GM21528 (cell line): ENCODE measurements around the gene SMARCC1.
"Not testable (repeated sequence)": the region's sequence is repeated elsewhere in the genome, so short reads cannot be mapped to it uniquely, and the experiment has no call there.

Experiments
- ATAC-seq: cut with Tn5 transposase; IDR thresholded peaks from one replicate; pipeline ENCODE4 v1.9.1; 2021; ENCODE audit warnings: mild to moderate bottlenecking, moderate library complexity; ENCODE audit not compliant: unreplicated experiment, low FRiP score

Gene SMARCC1

DNA sequence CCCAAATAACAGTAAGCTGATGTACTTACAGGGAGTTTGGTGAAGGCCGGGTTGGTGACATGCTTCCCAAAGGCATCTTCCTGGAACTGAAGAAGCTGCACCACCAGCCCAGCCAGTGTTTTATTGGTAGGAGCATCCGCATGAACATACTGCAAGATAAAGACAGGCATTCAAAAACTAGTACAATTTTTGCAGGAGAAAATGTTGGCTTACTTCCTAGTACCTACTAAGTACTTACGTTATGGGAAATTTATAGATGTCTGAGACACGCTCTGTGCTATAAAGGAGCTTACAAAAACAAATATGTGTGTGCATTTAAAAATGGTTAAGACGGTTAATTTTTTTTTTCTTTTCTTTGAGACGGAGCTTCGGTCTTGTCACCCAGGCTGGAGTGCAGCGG is 8.9 kb downstream of the SMARCC1 start:
- ATAC-seq, result no peak

DNA sequence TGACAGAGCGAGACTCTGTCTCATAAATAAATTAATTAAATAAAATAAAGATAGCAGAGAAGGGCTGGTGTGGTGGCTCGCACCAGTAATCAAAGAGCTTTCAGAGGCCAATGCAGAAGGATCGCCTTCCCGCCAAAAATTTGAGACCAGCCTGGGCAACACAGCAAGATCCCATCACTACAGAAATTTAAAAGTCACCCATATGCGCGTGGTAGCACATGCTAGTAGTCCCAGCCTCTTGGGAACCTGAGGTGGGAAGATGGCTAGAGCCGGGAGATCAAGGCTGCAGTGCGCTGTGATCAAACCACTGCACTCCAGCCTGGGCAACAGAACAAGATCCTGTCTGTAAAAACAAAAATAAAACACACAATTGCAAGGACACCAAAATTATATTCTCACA is 9.6 kb downstream of the SMARCC1 start:
- ATAC-seq, result no peak

DNA sequence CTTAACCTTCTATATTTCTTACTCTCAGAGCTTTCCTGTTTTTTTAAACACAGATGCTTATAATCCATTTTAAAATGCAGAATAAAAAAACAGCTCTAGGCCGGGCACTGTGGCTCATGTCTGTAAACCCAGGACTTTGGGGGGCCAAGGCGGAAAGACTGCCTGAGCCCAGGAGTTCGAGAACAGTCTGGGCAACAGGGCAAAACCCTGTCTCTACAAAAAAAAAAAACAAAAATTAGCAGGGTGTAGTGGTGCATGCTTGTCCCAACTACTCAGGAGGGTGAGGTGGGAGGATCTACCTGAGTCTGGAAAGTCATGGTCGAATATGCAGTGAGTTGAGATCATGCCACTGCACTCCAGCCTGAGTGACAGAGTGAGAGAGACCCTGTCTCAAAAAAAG is 15.5 kb downstream of the SMARCC1 start:
- ATAC-seq, result no peak

DNA sequence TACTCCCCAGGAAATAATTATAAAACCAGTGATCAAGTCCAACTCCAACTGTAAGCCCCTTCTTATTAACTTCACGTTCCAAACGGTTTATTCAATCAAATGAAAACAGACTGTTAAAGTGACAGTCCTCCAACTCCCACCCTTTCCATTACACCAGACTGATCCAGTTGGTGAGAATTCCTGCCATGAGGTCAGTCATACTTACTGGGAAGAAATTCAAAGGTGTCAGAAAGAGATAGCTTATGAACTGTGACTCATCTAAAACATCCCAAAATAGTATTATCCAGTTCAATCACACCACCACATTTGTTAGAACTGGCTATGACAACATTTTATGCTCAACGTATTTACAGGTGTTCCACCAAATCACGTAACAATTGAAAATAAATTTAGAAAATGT is 19.5 kb downstream of the SMARCC1 start:
- no peak for ATAC-seq

DNA sequence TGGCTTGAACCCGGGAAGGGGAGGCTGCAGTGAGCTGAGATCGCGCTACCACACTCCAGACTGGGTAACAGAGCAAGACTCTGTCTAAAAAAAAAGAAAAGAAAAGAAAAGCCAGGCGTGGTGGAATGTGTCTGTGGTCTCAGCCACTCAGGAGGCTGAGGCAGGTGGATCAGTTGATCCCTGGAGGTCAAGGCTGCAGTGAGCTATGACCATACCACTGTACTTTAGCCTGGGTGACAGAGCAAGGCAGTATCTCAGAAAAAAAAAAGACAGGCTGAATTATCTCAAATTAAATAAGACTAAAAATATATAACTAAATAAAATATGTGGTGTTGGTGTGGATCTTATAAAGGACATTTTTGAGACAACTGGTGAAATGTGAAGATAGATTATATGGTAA is 20.6 kb downstream of the SMARCC1 start:
- no peak for ATAC-seq

DNA sequence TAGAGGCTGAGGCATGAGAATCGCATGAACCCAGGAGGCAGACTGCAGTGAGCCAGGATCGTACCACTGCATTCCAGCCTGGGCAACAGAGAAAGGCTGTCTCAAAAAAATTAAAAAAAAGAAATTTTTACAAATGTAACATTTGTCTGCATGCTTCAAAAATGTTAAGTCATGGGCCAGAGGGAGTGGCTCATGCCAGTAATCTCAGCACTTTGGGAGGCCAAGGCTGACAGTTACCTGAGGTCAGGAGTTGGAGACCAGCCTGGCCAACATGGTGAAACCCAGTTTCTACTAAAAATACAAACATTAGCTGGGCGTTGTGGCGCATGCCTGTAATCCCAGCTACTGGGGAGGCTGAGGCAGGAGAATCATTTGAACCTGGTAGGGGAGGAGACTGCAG is 21.5 kb downstream of the SMARCC1 start:
- not testable (repeated sequence) for ATAC-seq

DNA sequence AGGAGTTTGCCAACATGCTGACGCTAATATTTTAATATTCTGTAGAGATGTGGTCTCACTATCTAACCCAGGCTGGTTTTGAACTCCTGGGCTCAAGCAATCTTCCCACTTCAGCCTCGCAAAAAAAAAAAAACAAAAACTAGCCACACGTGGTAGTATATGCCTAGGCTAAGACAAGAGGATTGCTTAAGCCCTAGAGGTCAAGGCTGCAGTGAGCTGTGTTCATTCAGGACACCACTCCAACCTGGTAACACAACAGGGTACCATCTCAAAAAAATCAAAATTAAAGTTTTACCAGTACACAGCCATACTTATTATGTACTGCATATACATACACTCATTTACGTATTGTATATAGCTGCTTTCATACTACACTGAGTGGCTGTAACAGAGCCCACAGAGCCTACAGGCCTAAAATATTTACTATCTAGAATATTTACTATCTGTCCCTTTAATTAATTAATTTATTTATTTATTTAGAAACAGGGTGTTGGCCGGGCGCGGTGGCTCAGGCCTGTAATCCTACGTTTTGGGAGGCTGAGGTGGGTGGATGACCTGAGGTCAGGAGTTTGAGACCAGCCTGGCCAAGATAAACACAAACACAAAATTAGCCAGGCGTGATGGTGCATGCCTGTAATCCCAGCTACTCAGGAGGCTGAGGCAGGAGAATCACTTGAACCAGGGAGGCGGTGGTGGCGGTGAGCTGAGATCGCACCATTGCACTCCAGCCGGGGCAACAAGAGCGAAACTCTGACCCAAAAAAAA is 23.2 kb downstream of the SMARCC1 start:
- ATAC-seq, result no peak

DNA sequence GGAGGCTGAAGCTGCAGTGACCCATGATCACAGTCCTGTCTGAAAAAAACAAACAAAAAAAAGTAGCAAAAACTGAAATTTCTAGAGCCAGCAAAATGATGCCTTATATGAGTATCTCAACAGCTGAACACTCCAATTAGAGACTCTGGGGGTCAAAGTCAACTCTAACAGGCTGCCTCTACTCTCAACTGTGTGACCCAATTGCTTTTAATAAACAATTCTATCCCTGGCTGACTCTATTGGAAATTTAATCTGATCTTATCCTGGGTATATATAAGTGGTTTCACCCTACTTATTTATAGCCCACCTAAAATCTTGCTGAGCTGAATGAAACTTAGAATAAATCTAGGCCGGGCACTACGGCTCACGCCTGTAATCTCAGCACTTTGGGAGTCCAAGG is 29.0 kb downstream of the SMARCC1 start:
- no peak for ATAC-seq

DNA sequence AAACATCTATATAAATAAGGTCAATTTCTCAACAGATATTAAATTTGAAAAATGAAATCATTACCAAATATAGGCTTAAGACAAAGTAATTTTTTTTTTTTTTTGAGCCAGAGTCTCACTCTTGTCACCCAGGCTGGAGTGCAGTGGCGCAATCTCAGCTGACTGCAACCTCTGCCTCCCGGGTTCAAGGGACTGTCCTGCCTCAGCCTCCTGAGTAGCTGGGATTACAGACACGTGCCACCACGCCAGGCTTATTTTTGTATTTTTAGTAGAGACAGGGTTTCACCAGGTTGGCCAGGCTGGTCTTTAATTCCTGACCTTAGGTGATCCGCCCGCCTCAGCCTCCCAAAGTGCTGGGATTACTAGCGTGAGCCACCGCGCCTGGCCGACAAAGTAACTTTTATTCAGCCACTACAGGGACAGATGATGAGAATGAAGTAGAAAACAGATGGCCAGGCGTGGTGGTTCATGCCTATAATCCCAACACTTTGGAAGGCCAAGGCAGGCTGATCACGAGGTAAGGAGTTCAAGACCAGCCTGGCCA is 30.8 kb downstream of the SMARCC1 start:
- ATAC-seq, result not testable (repeated sequence)

DNA sequence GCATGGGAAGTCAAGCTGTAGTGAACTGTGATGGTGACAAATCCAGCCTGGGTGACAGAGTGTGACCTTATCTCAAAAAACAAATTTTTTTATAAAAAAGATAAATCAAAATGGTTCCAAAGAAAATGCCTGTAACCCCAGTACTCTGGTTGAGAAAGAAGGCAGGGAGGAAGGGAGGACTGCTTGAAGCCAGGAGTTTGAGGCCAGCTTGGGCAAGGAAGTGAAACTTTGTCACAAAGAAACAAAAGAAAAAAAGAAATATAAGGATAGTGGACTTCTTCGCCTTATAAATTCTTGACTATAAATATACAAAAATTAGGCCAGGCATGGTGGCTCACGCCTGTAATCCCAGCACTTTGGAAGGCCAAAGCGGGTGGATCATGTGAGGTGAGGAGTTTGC is 34.1 kb downstream of the SMARCC1 start:
- ATAC-seq, result no peak

DNA sequence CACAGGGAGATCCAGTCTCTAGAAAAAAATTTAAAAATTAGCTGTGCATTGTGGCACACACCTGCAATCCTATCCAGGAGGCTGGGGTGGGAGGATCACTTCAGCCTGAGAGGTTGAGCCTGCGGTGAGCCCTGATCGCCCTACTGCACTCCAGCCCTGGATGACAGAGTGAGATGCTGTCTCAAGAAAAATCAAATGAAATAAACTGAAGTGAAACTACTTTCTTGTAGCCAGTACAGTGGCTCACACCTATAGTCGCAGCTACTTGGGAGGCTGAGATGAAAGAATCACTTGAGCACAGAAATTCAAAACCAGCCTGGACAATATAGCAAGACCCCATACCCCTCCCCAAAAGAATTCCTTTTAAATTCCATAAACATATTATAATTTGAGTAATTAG is 35.4 kb downstream of the SMARCC1 start:
- no peak for ATAC-seq

DNA sequence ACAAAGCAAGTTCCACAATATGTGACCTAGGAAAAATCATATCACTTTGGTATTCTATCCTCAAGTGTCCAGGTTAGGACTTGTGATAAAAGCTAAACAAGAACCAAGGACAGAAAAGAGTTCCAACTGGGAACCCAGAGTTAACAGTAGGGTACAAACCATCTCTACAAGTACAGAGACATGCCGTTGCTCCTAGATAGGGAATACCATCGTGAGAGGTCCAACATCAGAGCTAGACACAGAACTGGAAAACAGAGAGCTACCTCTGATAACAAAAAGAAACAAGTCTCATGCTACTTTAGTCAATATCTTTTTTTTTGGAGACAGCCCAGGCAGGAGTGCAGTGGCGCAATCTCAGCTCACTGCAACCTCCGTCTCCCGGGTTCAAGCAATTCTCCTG is 37.8 kb downstream of the SMARCC1 start:
- no peak for ATAC-seq

DNA sequence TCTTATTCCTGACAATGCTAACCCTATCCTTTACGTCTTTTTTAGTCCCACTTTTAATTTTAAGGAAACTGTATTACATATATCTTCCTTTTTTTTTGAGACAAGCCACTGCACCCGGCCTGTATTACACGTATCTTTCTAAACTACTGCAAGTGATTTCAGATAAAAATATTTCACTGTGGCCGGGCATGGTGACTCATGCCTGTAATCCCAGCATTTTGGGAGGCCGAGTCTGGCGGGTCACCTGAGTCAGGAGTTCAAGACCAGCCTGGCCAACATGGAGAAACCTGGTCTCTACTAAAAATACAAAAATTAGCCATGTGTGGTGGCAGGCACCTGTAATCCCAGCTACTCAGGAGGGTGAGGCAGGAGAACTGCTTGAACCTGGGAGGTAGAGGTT is 38.3 kb downstream of the SMARCC1 start:
- ATAC-seq, result not testable (repeated sequence)

DNA sequence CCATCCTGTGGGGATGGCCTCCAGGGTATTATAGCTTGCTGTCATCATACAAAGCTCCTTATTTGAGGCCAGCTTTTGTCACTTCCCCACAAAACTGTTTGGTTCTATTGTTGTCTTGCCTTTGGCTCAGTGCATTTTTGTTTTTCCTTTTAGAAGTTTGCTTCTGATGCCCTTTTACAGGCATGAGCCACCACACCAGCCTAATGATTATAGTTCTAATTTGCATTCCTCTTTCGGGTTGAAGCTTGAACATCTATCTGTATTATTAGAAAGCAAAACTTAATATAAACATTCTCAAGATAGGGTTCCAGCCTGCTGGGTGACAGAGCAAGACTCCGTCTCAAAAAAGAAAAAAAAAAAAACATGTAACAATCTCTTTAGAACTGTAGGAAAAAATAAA is 39.8 kb downstream of the SMARCC1 start:
- ATAC-seq, result no peak

DNA sequence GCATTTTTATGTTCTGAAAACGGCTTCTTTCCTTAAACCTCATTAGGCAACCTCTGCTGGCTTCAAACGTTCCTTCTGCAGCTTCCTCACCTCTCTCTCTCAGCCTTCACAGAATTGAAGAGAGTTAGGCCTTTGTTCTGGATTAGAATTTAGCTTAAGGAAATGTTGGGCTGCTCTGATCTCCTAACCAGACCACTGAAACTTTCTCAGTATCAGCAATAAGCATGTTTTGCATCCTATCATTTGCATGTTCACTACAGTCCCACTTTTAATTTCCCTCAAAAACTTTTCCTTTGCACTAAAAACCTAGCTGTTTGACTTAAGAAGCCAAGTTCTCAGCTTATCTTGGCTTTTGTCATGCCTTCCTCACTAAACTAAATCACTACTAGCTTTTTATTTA is 49.5 kb downstream of the SMARCC1 start:
- ATAC-seq, result no peak

DNA sequence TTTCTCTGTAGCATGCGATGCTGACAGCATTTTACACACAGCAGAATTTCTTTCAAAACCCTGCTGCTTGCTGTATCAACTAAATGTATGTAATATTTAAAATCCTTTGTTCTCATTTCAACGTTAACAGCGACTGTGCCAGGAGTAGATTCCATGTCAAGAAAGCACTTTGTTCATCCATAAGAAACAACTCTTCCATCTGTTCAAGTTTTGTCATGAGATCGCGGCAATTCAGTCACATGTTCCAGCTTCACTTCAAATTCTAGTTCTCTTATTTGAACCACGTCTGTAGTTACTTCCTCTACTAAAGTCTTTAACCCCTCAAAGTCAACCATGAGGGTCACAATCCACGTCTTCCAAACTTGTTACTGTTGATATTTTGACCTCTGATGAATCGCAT is 50.6 kb downstream of the SMARCC1 start:
- ATAC-seq, result no peak

DNA sequence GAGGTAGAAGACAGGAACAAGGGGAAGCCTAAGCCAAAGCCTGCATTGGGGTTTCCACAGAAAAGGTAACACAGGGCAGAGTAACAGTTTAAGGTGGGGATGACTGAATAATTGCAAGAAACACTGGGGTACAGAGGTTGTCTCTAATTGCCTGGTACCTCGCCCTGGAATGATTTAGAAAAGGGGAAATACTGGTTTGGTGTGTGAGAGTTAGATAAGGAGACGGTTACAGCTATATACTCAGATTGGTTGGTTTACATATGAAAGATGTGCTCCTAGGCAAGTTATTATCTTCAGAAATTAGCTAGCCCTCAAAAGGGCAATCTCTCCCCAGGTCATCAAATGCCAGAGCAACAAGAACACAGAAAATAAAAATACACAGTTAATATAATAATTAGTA is 58.8 kb downstream of the SMARCC1 start:
- ATAC-seq, result no peak

DNA sequence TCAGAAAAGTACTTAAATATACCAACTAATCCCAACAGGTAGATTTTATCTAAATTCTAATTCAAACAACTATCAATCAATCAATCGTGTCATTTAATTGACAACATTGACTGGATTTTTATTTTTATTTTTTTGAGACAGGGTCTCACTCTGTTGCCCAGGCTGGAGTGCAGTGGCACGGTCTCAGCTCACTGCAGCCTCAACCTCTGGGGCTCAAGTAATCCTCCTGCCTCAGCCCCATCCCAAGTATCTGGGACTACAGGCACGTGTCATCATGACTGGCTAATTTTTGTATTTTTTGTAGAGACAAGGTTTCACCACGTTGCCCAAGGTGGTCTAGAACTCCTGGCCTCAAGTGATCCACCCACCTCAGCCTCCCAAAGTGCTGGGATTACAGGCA is 64.2 kb downstream of the SMARCC1 start:
- ATAC-seq, result not testable (repeated sequence)

DNA sequence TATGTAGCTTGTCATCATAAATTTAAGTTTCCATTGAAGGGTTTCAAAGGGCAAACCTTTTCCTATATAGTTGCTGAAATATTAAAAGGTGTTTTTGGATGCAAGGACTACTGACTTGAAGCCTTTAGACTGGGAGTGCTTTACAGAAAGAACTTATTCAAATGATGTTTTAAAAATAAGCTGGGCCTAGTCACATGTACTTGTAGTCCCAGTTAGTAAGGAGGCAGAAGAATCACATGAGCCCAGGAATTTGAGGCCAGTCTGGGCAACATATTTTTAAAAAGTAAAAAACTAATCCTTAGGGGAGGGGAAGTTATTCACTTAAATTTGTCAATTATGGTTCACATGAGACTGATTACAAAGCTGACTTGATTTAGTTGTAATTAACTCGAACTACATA is 65.0 kb downstream of the SMARCC1 start:
- no peak for ATAC-seq

DNA sequence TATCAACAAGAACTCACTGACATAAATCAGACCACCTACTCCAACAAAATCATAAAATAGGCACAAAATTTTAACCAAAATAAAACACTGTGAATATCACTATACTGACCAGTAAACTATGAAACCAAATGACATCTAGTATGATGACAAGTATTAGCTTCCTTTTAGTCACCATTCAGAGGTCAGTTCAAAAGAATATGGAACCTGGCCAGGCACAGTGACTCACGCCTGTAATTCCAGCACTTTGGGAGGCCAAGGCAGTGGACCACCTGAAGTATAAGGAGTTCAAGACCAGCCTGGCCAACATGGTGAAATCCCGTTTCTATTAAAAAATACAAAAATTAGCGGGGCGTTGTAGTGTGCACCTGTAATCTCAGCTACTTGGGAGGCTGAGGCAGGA is 65.8 kb downstream of the SMARCC1 start:
- ATAC-seq, result no peak

DNA sequence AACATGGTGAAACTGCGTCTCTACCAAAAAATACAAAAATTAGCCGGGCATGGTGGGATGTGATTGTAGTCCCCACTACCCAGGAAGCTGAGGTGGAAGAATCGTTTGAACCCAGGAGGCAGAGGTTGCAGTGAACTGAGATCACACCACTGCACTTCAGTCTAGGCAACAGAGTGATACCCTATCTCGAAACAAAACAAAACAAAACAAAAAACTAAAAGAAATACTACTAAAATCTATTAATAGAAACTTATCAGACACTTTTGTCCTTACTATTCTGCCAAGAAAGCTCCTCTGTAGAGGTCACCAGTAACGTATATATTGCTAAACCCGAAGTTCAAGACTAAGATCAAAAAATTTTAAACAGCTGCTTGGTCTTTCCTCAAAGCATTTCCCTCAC is 67.1 kb downstream of the SMARCC1 start:
- ATAC-seq, result no peak

DNA sequence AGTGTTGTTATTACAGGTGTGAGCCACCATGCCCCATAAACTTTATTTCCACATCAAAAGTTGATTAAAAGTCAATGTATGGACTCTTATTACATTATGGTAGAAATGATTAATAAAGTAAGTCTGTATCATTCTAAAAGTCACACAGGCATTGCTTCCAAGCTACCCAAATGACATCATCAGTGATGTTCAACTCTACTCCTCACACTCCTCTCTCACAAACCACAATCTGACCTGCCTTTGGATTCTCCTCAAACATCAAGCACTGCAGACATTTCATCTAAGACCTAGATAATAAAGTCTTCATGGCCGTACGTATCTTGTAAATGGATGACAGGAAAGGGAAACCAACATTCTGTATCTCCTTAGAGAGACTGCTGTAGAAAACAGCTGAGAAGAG is 68.0 kb downstream of the SMARCC1 start:
- ATAC-seq, result no peak

DNA sequence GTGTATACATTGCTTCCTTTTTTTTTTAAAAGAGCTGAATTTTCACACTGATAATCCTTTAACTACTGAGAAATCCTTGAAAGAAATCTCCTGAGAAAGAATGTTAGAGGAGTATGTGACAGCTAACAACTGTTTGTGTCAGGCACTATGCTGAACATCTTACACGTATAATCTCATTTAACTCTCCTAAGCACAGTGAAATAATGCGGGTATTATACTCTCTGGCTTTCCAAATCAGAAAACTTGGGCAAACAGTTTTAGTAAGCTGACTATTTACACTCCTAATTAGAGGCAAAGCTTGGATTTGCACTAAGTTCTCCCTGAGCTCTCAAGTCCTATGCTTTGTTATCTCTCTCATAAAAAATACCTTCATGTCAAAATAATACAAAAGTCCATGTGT is 69.3 kb downstream of the SMARCC1 start:
- ATAC-seq, result no peak
